ENCODE results near the gene ATF7IP2. TPM values are rescaled to one million over a fixed set of nuclear protein-coding genes. Genes with fewer than 3 reads are reported as not detected.
A peak's percentile ranks its signal among the peaks of the same experiment; 100 is the strongest.

ATF7IP2 gene
- total RNA-seq, 4 donors from 2014 or later = 2.4 to 4.8 (median 4.4) TPM

- H3K27me3 ChIP-seq = no peaks in the 10 kb centered on the region
- DNase-seq (ENCODE audit: low spot score in 2 of 2) = peak in 1 of 2 donors; percentile 40
- TF ChIP-seq CTCF (IDR thresholded peaks at IDR 0.05) (peak; percentile 73 to 85 (median 82)), POLR2A (IDR thresholded peaks at IDR 0.05) (no peak)
- H3K4me1 ChIP-seq = peaks cover 0 to 6% (median 2%) of the 10 kb centered on the region in 4 donors
- peaks cover 0 to 15% (median 0%) of the 10 kb centered on the region in 3 donors for H3K36me3 ChIP-seq
- H3K4me3 ChIP-seq = no peak overlapping the region
- WGBS, 2 donors = 18 to 23% methylated on average over 6 of the region's 6 CpGs
- no peaks in the 10 kb centered on the region for H3K9me3 ChIP-seq
- H3K27ac ChIP-seq = no peak overlapping the region
Observed at GRCh38 chr16:10509534-10510025, 123.7 kb downstream of the ATF7IP2 start.

GRCh38 chr16:10510279-10510678, 124.4 kb downstream of the ATF7IP2 start:
- no peaks in the 10 kb centered on the region for H3K27me3 ChIP-seq
- no peaks in the 10 kb centered on the region for H3K9me3 ChIP-seq
- no peak overlapping the region for H3K27ac ChIP-seq
- peaks cover 0 to 12% (median 3%) of the 10 kb centered on the region in 4 donors for H3K4me1 ChIP-seq
- TF ChIP-seq POLR2A (IDR thresholded peaks at IDR 0.05) (no peak), EP300 (IDR thresholded peaks at IDR 0.05) (no peak), CTCF (IDR thresholded peaks at IDR 0.05) (no peak)
- DNase-seq (ENCODE audit: low spot score in 2 of 2) = no peak
- H3K4me3 ChIP-seq = no peak overlapping the region
- H3K36me3 ChIP-seq = peaks cover 0 to 15% (median 0%) of the 10 kb centered on the region in 3 donors
- WGBS, 2 donors = 67 to 74% methylated on average over 2 of the region's 2 CpGs

GRCh38 chr16:10511829-10512228, 126.0 kb downstream of the ATF7IP2 start:
- Histone ChIP-seq H3K4me1 (peaks cover 0 to 12% (median 3%) of the 10 kb centered on the region in 4 donors), H3K27ac (no peak overlapping the region), H3K4me3 (no peak overlapping the region), H3K27me3 (no peaks in the 10 kb centered on the region), H3K36me3 (peaks cover 0 to 15% (median 0%) of the 10 kb centered on the region in 3 donors), H3K9me3 (no peaks in the 10 kb centered on the region)
- 45 to 83% methylated on average over 1 of the region's 1 CpG for WGBS, 2 donors
- DNase-seq (ENCODE audit: low spot score in 2 of 2) = no peak
- TF ChIP-seq POLR2A (IDR thresholded peaks at IDR 0.05) (no peak), EP300 (IDR thresholded peaks at IDR 0.05) (no peak), CTCF (IDR thresholded peaks at IDR 0.05) (no peak)

- Histone ChIP-seq H3K4me1 (peaks cover 0 to 12% (median 3%) of the 10 kb centered on the region in 4 donors), H3K9me3 (no peaks in the 10 kb centered on the region), H3K36me3 (peaks cover 0 to 14% (median 0%) of the 10 kb centered on the region in 3 donors), H3K27ac (peak overlapping the region in 1 of 4 donors; percentile 46), H3K4me3 (no peak overlapping the region), H3K27me3 (no peaks in the 10 kb centered on the region)
- TF ChIP-seq CTCF (IDR thresholded peaks at IDR 0.05) (peak; percentile 42 to 70 (median 62)), POLR2A (IDR thresholded peaks at IDR 0.05) (no peak), EP300 (IDR thresholded peaks at IDR 0.05) (no peak)
- DNase-seq (ENCODE audit: low spot score in 2 of 2) = peak in 1 of 2 donors; percentile 63
- 31 to 36% methylated on average over 6 of the region's 6 CpGs for WGBS, 2 donors
Observed at GRCh38 chr16:10514369-10515055, 128.7 kb downstream of the ATF7IP2 start.

GRCh38 chr16:10517868-10518267, 132.0 kb downstream of the ATF7IP2 start:
- Histone ChIP-seq H3K4me1 (peaks cover 0 to 12% (median 3%) of the 10 kb centered on the region in 4 donors), H3K4me3 (no peak overlapping the region), H3K27ac (no peak overlapping the region), H3K9me3 (no peaks in the 10 kb centered on the region), H3K27me3 (no peaks in the 10 kb centered on the region), H3K36me3 (peaks cover 0 to 14% (median 0%) of the 10 kb centered on the region in 3 donors)
- WGBS, 2 donors = 80 to 92% methylated on average over 5 of the region's 5 CpGs
- TF ChIP-seq EP300 (IDR thresholded peaks at IDR 0.05) (no peak), CTCF (IDR thresholded peaks at IDR 0.05) (no peak), POLR2A (IDR thresholded peaks at IDR 0.05) (no peak)
- DNase-seq (ENCODE audit: low spot score in 2 of 2) = no peak
